Neuronal stem cell (in vitro differentiated cells): Measurements from ENCODE around the gene COX6B1.
A peak's percentile ranks its signal among the peaks of the same experiment; 100 is the strongest.

Experiments
- DNase-seq: peaks from one replicate; pipeline ENCODE4 v3.0.0-alpha.2; 2013; ENCODE audit warnings: low spot score
- H2AFZ ChIP-seq: one replicate; pipeline ENCODE4 v1.6.1; 2013; ENCODE audit warnings: mild to moderate bottlenecking, low read length, inconsistent platforms
- H2AK5ac ChIP-seq: 2 replicates; pipeline ENCODE4 v1.6.1; 2013; ENCODE audit warnings: low read depth, mild to moderate bottlenecking, inconsistent platforms, low read length, moderate library complexity, mixed read lengths
- H2BK120ac ChIP-seq: 2 replicates; pipeline ENCODE4 v1.6.1; 2013; ENCODE audit warnings: low read depth, mild to moderate bottlenecking, inconsistent platforms, low read length, moderate library complexity, mixed read lengths
- H2BK12ac ChIP-seq: one replicate; pipeline ENCODE4 v1.6.1; 2013; ENCODE audit warnings: low read length, inconsistent platforms
- H2BK15ac ChIP-seq: 2 replicates; pipeline ENCODE4 v1.6.1; 2013; ENCODE audit warnings: mild to moderate bottlenecking, low read length, inconsistent platforms, mixed read lengths
- H2BK5ac ChIP-seq: one replicate; pipeline ENCODE4 v1.6.1; 2013; ENCODE audit warnings: inconsistent platforms, mild to moderate bottlenecking, low read length, moderate library complexity
- H3K14ac ChIP-seq: one replicate; pipeline ENCODE4 v1.6.1; 2013; ENCODE audit warnings: low read length, inconsistent platforms
- H3K18ac ChIP-seq: 2 replicates; pipeline ENCODE4 v1.6.1; 2013; ENCODE audit warnings: low read length, inconsistent platforms
- H3K23ac ChIP-seq: 2 replicates; pipeline ENCODE4 v1.6.1; 2013; ENCODE audit warnings: low read depth, mild to moderate bottlenecking, mixed read lengths, low read length, inconsistent platforms; ENCODE audit not compliant: poor library complexity
- H3K27ac ChIP-seq: replicated peaks from 3 replicates; pipeline ENCODE4 v1.5.1; 2013; ENCODE audit warnings: low read length, inconsistent platforms
- H3K27me3 ChIP-seq, 3 experiments: 2 replicates each; pipeline ENCODE4 v1.6.1; 2013; ENCODE audit warnings: low read length in 3 of 3, mild to moderate bottlenecking in 2 of 3, inconsistent platforms in 1 of 3, low read depth in 1 of 3, mixed read lengths in 1 of 3, moderate library complexity in 1 of 3; ENCODE audit not compliant: control insufficient read depth in 3 of 3, insufficient read depth in 3 of 3
- H3K36me3 ChIP-seq, 2 donors: replicated peaks in 1 of 2; 2 replicates each; pipeline ENCODE4 v1.6.1; 2013; ENCODE audit warnings: low read length in 2 of 2; ENCODE audit not compliant: control insufficient read depth in 2 of 2, insufficient read depth in 2 of 2
- H3K4ac ChIP-seq: 2 replicates; pipeline ENCODE4 v1.6.1; 2013; ENCODE audit warnings: inconsistent platforms, mild to moderate bottlenecking, low read length, moderate library complexity
- H3K4me1 ChIP-seq, 2 donors: 1 replicate in 1 of 2; 2 replicates in 1 of 2; pipeline ENCODE4 v1.6.1; 2013; ENCODE audit warnings: low read length in 2 of 2, low read depth in 1 of 2; ENCODE audit not compliant: control insufficient read depth in 2 of 2, insufficient read depth in 1 of 2
- H3K4me2 ChIP-seq: one replicate; pipeline ENCODE4 v1.6.1; 2013; ENCODE audit warnings: mild to moderate bottlenecking, low read length, inconsistent platforms; ENCODE audit not compliant: insufficient read depth, poor library complexity, severe bottlenecking
- H3K4me3 ChIP-seq, 2 donors: 2 replicates each; pipeline ENCODE4 v1.5.1; 2013; ENCODE audit warnings: low read length in 2 of 2, mild to moderate bottlenecking in 2 of 2, inconsistent platforms in 1 of 2, moderate library complexity in 1 of 2
- H3K79me1 ChIP-seq: one replicate; pipeline ENCODE4 v1.6.1; 2013; ENCODE audit warnings: low read depth, mild to moderate bottlenecking, inconsistent platforms, low read length, moderate library complexity
- H3K9ac ChIP-seq: one replicate; pipeline ENCODE4 v1.6.1; 2013; ENCODE audit warnings: mild to moderate bottlenecking, low read depth, low read length, inconsistent platforms; ENCODE audit not compliant: poor library complexity
- H3K9me3 ChIP-seq, 2 donors: replicated peaks in 1 of 2; 2 replicates each; pipeline versions ENCODE3 to v1.6.1; 2013; ENCODE audit warnings: low read length in 2 of 2, mild to moderate bottlenecking in 2 of 2, inconsistent platforms in 1 of 2, low read depth in 1 of 2, mixed read lengths in 1 of 2, moderate library complexity in 1 of 2; ENCODE audit not compliant: control insufficient read depth in 2 of 2, insufficient read depth in 1 of 2
- H4K8ac ChIP-seq: one replicate; pipeline ENCODE4 v1.6.1; 2013; ENCODE audit warnings: low read depth, mild to moderate bottlenecking, inconsistent platforms, low read length, moderate library complexity
- H4K91ac ChIP-seq: one replicate; pipeline ENCODE4 v1.6.1; 2013; ENCODE audit warnings: low read length, low read depth, mild to moderate bottlenecking, inconsistent platforms; ENCODE audit not compliant: poor library complexity
- WGBS, 2 donors: extraction: QIAGEN DNeasy Blood & Tissue Kit; methylation state at CpG; one replicate each; pipeline ENCODE4 v1.1.7; 2013; ENCODE audit warnings: missing lambda C conversion rate in 2 of 2, mixed read lengths in 1 of 2; ENCODE audit not compliant: insufficient read length in 2 of 2, insufficient replicate concordance in 1 of 2; ENCODE audit errors: extremely low coverage in 2 of 2; 5-methylcytosine and 5-hydroxymethylcytosine counted together

The COX6B1 gene

GRCh38 chr19:35623327-35624010 lies 24.7 kb upstream of the COX6B1 start:
- Histone ChIP-seq H4K91ac (no peak overlapping the region), H2BK5ac (no peak overlapping the region), H3K9ac (peak overlapping the region; percentile 50), H3K14ac (no peak overlapping the region), H3K23ac (no peak overlapping the region), H2BK120ac (no peak overlapping the region), H2BK12ac (no peak overlapping the region), H3K79me1 (peaks cover 2% of the 10 kb centered on the region), H2AFZ (no peak overlapping the region), H3K27ac (no peak overlapping the region), H3K18ac (no peak overlapping the region), H3K4me3 (no peak overlapping the region), H3K27me3 (no peaks in the 10 kb centered on the region), H3K36me3 (peaks cover 23 to 43% of the 10 kb centered on the region in 2 donors), H3K9me3 (no peaks in the 10 kb centered on the region), H2AK5ac (no peak overlapping the region), H2BK15ac (no peak overlapping the region), H3K4me1 (peaks cover 0 to 1% of the 10 kb centered on the region in 2 donors), H4K8ac (no peak overlapping the region), H3K4me2 (no peak overlapping the region), H3K4ac (no peak overlapping the region)
- no CpG with 5 or more reads among the region's 6 CpGs for WGBS, 2 donors
- no peak for DNase-seq

GRCh38 chr19:35628264-35628564 lies 19.9 kb upstream of the COX6B1 start:
- no CpG with 5 or more reads among the region's 9 CpGs for WGBS, 2 donors
- Histone ChIP-seq H3K27ac (peak overlapping the region; percentile 67), H3K4me3 (peak overlapping the region; percentile 62 to 79)

DNA sequence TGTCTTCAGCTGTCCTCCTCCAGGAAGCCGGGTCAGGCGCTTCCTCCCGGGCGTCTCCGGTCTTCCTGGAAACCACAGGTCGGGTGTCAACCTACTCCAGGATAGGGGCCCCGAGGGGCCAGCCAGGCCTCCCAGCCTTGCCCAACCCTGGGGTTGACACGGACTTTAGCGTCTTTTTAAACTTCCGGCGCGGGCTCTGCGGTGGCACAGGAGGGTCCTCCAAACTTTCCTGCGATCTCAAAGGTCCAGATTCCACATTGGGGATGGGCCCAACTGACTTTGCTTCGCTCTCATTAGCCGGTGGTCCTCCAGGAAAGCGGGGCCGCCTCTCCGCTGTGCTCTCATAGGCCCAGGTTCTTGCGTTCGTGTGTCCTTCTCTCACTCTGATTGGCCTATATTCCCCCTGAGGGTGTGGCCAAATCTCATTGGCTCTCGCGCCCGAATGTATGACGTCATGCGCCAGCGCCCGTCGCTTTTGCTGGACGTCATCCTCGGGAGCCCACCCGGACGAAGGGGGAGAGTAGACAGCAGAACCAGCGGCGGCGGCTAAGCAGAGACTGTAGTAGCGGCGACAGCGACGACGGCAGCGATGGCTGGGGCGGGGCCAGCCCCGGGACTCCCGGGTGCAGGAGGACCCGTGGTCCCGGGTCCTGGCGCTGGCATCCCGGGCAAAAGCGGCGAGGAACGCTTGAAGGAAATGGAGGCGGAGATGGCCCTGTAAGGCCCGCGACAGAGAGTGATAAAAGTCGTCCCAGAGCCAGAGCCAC lies 19.4 kb upstream of the COX6B1 start, which contains the start of gene RBM42:
RBM42 (plus strand) TSS at position 472 of the 767 bp plus-strand sequence; CDS start at position 590, 118 bp downstream.
- peaks cover 3% of the 10 kb centered on the region for H3K79me1 ChIP-seq
- H3K4ac ChIP-seq, result peak within 1 kb of the TSS; percentile 8
- peaks cover 5% of the 10 kb centered on the region in 2 donors for H3K4me1 ChIP-seq
- DNase-seq, result peak; percentile 99
- peak within 1 kb of the TSS; percentile 65 for H3K18ac ChIP-seq
- H3K23ac ChIP-seq, result peak within 1 kb of the TSS; percentile 85
- peak within 1 kb of the TSS; percentile 67 for H3K27ac ChIP-seq
- H2BK5ac ChIP-seq, result peak within 1 kb of the TSS; percentile 11
- H3K27me3 ChIP-seq, result no peaks in the 10 kb centered on the region
- H3K4me2 ChIP-seq, result peak within 1 kb of the TSS; percentile 94
- peaks cover 23 to 36% of the 10 kb centered on the region in 2 donors for H3K36me3 ChIP-seq
- H3K9me3 ChIP-seq, result no peaks in the 10 kb centered on the region
- H3K9ac ChIP-seq, result peak within 1 kb of the TSS; percentile 85
- no peak within 1 kb of the TSS for H4K91ac ChIP-seq
- no peak within 1 kb of the TSS for H3K14ac ChIP-seq
- no peak within 1 kb of the TSS for H4K8ac ChIP-seq
- H2AFZ ChIP-seq, result peak within 1 kb of the TSS; percentile 86
- peak within 1 kb of the TSS; percentile 62 to 96 for H3K4me3 ChIP-seq
- H2BK12ac ChIP-seq, result no peak within 1 kb of the TSS
- WGBS, 2 donors, result no CpG with 5 or more reads among the region's 56 CpGs
- H2BK15ac ChIP-seq, result no peak within 1 kb of the TSS
- H2BK120ac ChIP-seq, result no peak within 1 kb of the TSS
- H2AK5ac ChIP-seq, result peak within 1 kb of the TSS; percentile 16

More at GRCh38 chr19:35628264-35628564, 19.9 kb upstream of the COX6B1 start:
- Histone ChIP-seq H4K91ac (no peak overlapping the region), H3K18ac (peak overlapping the region; percentile 65), H3K4me2 (peak overlapping the region; percentile 71), H2AK5ac (no peak overlapping the region), H2BK5ac (no peak overlapping the region), H3K9me3 (no peaks in the 10 kb centered on the region), H3K4ac (no peak overlapping the region), H3K9ac (no peak overlapping the region), H3K79me1 (peaks cover 3% of the 10 kb centered on the region), H3K14ac (no peak overlapping the region), H2AFZ (peak overlapping the region; percentile 85), H3K27me3 (no peaks in the 10 kb centered on the region), H3K23ac (no peak overlapping the region), H2BK120ac (no peak overlapping the region), H3K4me1 (peaks cover 5% of the 10 kb centered on the region in 2 donors), H2BK15ac (no peak overlapping the region), H3K36me3 (peaks cover 20 to 33% of the 10 kb centered on the region in 2 donors), H4K8ac (no peak overlapping the region), H2BK12ac (no peak overlapping the region)
- no peak for DNase-seq

DNA sequence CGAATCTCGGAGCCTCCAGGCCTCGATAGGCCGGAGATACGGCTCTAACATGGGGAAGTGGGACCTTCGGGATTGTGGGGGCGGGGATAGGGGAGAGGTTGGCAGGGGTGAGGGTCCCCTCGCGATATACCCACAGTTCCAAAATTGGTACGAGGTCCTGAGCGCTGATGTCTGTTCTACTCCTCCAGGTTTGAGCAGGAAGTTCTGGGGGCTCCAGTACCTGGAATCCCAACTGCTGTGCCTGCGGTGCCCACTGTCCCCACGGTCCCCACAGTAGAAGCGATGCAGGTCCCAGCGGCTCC lies 18.8 kb upstream of the COX6B1 start:
- Histone ChIP-seq H3K9ac (peak overlapping the region; percentile 85), H3K9me3 (no peaks in the 10 kb centered on the region), H3K27ac (no peak overlapping the region), H2BK5ac (peak overlapping the region; percentile 11), H3K4me1 (peaks cover 5% of the 10 kb centered on the region in 2 donors), H2BK120ac (no peak overlapping the region), H2BK12ac (no peak overlapping the region), H3K4me2 (peak overlapping the region; percentile 94), H3K4me3 (peak overlapping the region; percentile 62 to 96), H4K91ac (no peak overlapping the region), H2AK5ac (peak overlapping the region; percentile 16), H3K79me1 (peaks cover 3% of the 10 kb centered on the region), H3K27me3 (no peaks in the 10 kb centered on the region), H3K23ac (peak overlapping the region; percentile 85), H3K36me3 (peaks cover 28 to 41% of the 10 kb centered on the region in 2 donors), H2BK15ac (no peak overlapping the region), H4K8ac (no peak overlapping the region), H3K14ac (no peak overlapping the region), H3K4ac (peak overlapping the region; percentile 8), H2AFZ (peak overlapping the region; percentile 86), H3K18ac (peak overlapping the region; percentile 5)
- no peak for DNase-seq
- no CpG with 5 or more reads among the region's 15 CpGs for WGBS, 2 donors
